SK-N-DZ (cell line): Measurements from ENCODE around the gene PPM1H.

Experiments used
- DNase-seq: peaks from one replicate; pipeline ENCODE4 v3.0.0-alpha.2; 2015; ENCODE audit warnings: low spot score

Gene PPM1H

DNA sequence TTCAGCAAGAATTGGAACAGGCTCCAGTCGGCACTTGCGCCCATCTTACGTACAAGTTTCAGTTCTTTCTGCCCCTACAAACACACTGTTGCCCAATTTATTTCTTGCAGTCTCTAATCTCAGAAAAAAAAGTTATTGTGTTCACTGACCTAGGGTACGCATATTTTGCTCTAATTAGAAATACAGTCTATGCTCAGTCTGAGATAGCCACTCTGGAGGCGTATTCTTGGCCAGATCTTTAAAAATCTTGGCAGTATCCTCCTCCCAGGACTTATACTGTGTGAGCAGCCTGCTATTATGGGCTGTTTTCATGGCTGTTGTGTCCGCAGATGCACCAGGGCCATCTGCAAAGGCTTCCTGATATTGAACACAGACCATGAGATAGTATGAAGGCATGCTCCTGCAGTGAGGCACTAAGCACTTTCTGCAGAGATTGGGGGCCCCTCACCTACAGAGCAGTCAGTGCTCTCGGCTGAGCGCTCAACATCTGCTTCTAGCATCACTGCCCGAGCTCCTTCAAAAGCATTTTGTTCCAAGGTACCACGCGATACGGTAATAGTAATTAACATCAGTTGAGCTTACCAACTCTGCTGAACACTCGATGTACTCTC, 57.9 kb downstream of the PPM1H start:
- DNase-seq = no peak

DNA sequence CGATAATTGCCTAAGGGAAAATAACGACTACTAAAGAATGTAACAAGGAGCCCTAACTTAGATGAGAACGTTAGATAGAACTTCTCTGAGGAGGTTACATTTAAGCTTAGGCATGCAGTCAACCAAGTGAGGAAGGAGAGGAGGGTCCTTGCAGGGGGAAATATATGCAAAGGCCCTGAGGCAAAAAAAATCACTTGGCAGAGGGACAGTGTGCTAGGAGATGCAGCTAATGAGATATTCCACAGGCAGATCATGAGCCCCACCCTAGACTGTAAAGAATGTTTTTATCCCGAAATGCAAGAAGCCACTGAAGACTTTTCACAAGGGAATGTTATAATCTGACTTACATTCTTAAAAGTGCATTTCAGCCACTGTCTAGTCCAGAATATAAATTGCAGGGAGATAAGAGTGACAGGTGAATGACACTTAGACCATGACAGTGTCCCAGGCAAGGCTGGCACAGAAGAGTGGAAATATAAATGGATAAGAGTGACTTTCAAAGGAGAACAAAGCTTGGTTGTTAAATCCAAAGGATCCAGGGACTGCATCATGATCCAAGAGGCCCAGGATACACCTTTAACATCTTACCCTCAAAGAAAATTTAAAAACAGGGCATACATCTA, 61.0 kb downstream of the PPM1H start:
- DNase-seq = no peak

DNA sequence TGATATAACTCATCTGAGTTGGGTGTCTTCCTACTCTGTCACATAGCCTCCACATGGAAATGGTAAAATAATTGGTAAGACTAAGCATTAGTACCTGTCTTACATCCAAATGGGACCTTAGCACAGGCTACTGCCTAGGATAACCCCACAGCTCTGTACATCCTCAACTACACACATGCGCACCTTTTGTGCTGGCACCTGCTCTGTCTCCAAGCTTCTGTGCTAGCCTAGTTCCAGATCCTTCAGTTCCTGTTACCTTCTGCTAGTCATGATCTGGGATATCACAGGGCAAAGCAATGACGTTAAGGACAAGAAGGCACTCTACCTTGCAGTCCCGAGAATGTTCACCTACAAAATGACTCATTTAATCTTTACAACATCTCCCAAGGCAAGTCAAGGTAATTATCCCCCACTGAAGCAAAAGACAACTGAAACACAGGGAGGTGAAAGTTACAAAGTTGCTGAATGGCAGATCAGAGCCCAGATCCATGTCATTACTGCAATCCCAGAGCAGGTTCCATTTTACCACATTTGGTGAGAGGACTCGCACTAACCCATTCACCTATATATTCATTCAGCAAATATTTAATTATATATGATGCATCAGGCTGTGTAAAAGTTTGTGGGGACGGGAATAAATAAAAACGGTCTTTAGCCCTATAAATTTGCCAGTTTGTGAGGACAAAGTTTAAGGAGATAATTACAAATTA, 61.7 kb downstream of the PPM1H start:
- DNase-seq = no peak

DNA sequence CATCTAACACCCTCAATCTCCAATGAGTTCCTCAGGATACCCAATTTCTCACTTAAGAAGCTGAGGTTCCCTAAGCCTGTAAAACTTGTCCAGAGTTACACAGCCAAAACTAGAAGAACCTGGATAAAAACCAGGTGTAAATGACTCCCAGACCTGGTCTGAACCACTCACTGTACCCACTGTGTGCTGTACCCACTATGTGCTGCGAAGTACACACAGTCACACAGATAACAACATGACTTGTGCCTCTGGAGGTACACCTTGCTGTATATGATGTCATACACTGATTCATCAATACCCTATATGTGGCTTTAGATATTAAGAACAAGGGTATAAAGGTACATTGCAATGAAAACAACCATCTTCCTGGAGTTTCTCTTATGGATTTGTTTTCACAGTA, 66.1 kb downstream of the PPM1H start:
- no peak for DNase-seq

DNA sequence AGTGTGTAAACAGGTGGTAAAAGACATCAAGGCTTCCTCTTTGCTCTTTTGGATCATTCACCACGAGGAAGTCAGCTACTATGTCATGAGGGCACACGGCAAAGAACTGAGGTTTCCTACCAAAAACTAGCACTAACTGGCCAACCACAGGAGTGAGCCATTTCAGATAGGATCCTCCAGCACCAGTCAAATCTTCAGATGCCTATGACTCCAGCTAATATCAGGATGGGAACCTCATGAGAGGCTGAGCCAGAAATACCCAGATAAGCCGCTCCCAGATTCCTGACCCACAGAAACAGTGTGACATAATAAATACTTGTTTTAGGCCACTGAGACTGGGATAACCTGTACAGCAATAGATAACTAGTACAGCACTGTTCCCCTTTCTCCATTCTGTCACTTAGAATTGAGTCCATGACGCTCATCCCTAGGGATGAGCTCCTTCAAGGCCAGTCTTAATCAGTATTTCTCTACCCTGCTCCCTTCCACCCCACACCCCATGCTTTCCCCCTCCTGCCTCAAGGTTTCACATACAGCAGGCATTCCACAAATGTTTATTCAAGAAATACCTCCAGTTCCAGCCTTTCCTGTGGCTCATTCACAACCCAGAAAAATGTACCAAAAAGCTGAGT, 68.4 kb downstream of the PPM1H start:
- no peak for DNase-seq

DNA sequence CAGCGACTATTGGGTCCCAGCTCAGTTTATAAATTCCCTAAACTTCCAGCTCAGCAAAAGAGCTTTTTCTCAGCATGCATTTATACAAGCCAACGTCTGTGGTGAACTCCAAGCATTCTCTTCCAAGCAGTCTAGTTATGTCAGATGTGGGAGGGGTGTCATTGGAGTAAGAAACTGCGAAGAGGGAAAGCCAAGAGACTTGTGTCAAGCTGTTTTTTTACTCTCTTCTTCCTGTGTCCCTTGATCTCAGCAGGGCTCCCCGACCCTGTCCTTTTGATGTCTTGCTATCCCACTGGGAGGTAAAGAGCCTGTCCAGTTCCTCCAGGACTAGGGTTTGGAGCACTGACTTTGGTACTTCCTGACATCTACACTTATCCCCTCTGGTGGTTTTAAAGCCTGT, 69.0 kb downstream of the PPM1H start:
- DNase-seq = no peak

DNA sequence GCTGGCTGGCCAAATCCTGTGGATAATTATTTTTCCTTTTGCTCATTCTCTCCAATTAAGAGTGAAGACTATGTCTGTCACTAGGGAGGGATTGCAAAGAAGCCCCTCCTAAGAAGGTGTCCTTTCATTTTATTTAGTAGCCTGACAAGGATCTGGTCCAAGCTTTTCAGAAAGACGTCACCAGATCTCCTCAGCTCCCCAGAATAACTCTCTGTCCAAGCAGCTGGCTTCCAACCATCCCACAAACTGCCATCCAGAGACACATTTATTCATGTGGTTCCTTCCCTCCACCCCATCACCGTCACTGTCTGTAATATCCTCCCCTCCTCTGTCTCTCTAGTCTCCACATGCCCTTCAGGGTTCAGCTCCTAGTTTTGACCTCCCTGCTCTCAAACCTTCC, 69.9 kb downstream of the PPM1H start:
- DNase-seq = no peak

DNA sequence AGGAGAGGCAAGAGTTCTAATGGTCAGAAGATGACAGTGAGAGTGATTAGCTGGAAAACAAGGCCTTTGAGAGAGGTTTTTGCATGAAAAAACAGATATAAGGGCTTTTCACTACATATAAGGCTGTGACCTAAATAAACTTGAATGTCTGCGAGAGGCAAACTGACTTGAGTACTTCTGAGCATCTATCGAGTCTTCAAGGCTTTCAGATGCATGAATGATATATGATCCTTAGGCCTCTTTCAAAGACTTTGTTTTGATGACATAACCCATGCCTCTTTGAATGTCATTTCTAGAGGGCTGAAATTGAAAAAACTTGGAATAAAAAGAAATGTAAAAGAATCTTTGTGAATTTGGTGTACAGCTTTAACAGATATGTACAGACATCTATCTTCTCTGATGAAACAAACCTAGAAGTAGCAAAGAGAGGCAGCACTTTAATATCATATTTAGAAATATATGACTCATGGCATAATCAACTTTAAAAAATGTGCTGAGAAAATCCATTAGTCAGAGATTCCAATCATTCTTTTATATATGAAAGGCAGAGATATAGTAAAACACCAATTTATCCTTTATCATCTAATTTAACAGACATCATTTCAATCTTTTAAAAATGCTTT, 72.6 kb downstream of the PPM1H start:
- no peak for DNase-seq

DNA sequence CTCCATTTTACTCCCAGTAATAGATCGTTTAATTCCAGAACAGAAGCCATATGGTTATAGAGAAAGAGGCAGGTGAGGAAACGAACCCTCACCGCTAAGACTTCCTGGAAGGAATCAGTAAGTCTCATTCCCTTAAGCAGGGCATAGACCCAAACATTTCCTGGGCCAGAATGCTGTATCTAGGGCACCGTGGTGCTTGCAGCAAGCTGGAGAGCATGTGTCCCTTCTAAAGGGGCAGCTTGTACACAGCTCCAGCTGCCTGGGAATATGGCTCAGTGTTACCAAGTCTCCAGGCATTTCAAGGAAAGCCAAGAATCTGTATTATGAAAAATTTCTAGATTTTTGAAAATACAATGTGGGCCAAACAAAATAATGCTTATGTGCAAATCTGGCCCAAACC, 73.4 kb downstream of the PPM1H start:
- no peak for DNase-seq

DNA sequence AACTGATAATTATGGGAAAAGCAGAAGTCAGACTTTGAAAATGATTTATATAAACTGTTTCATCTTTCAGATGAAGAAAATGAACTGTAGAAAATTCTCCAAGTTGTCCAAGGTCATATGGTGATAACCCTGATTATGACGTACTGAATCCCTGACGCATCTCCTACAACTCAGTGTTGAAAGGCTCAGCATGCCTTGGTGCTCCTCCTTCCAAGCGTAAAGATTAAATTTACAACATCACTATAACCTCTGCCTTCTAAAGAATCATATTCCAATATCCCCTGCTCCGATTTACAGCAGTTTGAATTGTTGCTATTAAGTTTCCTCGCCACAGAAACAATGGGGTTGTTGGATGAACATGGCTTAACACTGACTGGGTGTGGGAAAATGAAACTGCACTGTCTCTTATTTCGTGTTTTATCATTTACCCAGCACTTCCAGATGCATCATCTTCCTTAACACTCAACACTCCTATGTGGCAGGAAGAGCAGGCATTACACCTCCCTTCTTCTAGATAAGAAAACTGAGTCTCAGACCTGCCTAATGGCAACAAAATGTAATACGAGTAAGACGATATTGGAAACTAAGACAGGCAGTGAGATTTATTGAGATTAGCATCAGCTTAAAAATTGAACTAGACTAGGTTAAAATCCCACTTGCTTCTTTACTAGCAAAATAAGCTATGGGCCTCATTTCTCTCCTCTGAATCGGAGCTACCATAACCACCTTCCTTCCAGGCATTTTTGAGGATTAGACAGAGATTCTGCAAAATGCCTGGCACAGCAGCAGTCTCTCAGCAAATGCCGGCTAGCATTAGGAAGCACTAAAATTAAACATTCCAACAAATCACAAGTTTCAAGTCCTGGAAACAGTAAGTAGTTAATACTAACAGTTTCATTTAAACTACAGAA, 74.2 kb downstream of the PPM1H start:
- no peak for DNase-seq

DNA sequence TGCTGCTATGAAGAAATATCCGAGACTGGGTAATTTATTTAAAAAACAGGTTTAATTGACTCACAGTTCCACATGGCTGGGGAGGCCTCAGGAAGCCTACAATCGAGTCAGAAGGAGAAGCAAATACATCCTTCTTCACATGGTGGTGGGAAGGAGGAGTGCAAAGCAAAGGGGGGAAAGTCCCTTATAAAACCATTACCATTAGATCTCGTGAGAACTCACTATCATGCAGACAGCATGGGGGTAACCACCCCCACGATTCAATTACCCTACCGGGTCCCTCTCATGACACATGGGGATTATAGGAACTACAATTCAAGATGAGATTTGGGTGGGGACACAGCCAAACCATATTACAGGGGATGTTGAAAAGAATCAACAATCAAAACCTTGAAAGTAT, 74.9 kb downstream of the PPM1H start:
- no peak for DNase-seq

DNA sequence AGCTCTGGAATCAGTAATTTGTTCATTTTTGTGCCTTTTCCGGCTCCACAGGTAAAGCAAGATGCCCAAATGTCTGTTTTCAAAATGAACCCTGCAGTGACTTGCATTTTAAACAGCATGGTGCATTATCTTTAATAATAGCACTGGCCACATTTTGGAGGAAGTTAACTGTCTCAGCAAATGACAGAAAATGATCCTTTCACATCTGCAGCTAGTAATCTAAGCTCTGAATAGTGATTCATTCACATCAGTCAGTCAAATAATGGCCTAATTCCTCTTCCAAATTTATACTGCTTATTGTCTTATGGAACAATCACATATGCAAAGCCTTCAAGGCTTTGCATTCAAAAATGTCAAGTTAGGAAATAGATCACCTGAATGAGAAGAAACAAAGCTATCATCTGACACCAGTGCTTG, 75.6 kb downstream of the PPM1H start:
- no peak for DNase-seq

DNA sequence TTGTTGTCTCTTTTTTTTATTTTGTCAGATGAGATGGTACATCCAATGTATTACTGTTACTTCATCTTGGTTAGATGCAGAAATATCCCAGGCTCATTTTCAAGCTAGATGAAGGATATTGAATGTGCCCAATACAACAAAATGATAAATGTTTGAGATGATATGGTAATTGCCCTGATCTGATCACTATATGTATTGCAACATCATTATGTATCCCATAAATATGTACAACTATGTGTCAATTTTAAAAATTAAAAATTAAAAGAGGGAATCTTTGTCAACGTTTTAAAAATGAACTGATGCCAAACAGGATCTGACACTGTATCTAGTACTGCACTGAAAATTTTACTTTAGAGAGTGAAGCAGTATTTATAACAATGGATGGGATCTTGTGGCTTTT, 78.5 kb downstream of the PPM1H start:
- DNase-seq = no peak

DNA sequence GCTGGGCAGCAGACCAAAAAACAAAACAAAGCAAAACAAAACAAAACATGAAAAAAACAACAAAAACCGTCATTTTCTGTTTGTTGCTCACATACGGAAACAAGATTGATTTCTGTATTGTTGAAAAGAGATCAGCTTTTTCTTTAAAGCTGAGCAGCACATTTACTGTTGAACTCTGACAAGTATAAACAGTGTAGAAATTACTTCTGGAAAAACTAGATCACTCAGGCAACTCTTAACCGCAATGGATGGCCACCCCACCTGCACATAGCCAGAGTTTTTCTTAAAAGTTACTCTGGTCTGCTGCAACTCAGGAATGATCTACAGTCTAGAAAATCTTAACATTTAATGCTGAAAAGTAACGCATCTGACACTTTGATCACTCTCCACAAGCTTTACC, 80.9 kb downstream of the PPM1H start:
- no peak for DNase-seq

DNA sequence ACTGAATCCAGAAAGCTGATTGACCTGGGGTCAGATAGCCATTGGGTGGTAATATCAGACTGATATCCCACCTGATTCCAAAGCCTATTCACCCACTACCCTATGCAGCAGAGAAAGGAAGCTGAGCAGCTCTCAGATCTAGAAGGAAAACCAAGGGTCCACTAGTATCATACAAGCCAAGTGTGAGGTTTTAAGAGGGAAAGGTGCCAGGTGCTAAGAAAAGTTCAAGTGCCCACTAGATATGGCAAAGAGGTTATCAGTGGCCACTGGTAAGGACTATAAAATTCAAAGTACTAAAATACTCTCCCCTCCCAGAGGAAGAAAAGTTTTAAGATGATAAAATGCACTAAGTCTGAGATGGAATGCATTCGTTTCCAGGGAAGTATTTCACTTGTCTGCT, 85.6 kb downstream of the PPM1H start:
- no peak for DNase-seq

DNA sequence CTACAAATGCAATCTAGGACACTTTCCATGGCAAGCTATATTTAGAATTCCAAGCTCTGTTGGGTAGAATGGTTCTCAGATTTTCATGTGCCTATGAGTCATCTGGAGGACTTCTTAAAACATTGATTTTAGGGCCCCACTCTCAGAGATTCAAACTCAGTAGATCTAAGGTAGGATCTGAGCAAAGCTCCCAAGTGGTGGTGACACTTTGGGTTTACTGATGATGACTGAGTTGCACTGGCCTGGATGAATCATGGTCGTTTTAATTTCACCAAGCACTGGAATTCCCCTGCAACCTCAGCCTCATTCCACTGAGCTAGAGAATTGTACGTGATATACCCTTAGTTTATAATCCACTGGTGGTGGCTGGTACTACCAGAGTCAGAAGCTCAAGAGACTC, 86.5 kb downstream of the PPM1H start:
- no peak for DNase-seq

DNA sequence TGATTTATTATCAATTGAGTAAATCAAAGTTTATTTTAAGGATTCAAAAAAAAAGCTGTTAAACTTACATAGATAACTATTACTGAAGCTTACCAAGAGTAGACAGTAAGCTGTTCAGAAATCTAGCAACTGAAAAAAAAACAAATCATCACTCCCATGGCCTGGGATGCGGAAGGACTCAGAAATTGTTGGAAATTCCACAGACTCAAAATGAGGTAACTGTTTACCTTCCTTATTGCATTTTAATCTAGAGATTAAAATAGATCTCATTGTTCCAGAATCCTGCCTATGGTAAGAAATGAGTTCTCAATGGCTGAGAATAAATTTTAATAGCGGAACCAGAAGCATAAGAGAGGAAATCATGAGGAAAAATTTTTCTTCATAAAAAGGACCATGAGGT, 87.2 kb downstream of the PPM1H start:
- no peak for DNase-seq

DNA sequence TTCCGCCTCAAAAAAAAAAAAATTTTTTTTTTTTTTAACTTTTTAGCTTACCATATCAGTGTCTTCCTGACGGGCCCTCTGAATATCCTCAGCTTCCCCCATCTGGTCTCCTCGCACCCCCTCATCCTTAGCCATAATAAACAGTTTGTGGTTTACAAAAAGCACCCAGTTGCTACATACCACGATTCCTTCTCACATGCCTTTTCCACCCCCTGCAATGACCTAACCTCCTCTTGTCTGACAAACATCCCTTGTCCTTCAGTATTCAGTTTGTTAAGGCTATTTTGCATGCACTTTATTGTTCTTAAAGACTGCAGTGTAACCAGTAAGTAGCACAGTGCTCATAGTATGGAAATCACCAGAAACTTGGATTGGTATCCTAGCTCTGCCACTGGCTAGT, 88.5 kb downstream of the PPM1H start:
- no peak for DNase-seq

DNA sequence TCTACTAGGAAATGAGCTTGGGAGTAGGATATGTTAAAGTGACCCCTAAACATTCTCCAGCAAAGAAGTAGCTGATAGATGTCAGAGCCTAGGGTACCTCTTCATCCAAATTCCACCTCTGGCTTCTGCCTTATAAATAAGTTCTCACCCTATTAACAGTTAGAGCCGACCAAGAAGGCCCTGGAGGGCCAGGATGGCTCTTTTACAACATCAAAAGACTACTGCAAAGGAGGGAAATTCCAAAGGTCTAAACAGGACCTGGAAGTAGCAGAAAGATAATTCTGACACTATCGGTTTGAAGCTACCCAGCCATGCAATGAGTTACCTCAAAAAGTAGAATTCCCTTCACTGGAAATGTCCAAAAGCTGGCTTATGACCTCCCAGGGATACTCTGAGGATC, 90.0 kb downstream of the PPM1H start:
- DNase-seq = no peak

DNA sequence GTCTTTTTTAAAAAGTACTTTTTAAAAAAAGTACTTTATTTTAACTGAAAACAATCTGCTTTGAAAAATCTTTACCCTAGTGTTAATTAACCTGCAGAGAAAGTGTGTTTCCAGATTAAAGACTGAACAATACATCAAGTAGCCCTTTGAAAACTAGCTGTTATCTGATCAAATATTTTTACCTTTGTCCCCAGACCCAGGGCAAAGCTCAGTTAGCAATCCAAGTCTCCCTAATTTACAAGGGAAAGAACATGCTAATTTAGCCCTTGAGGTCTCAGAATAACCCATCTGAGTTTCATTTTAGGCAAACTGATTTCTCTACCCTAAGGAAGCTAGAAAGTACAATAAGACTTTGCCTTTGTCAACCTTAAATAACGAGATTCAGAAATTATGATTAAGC, 91.2 kb downstream of the PPM1H start:
- no peak for DNase-seq

DNA sequence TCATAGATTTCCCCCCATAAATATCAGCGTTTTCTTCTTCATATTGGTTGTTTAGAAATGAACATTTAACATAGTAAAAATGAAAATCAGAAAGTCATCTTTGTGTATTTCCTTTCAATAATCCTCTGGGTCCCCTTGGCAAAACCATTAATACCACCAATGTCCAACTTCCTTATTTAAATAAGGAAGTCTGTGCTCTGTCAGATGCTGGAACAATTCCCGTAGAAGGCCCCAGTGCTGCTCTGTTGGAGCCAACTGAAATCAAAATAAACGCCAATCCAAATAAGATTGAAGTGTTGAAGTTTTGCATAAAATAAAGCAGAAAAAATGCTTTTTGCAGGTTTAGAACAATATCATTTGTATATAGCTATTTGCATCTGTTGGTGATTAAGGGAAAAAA, 93.1 kb downstream of the PPM1H start:
- DNase-seq = no peak
